ENCODE measurements around the gene SRRM2.

The SRRM2 gene

DNA sequence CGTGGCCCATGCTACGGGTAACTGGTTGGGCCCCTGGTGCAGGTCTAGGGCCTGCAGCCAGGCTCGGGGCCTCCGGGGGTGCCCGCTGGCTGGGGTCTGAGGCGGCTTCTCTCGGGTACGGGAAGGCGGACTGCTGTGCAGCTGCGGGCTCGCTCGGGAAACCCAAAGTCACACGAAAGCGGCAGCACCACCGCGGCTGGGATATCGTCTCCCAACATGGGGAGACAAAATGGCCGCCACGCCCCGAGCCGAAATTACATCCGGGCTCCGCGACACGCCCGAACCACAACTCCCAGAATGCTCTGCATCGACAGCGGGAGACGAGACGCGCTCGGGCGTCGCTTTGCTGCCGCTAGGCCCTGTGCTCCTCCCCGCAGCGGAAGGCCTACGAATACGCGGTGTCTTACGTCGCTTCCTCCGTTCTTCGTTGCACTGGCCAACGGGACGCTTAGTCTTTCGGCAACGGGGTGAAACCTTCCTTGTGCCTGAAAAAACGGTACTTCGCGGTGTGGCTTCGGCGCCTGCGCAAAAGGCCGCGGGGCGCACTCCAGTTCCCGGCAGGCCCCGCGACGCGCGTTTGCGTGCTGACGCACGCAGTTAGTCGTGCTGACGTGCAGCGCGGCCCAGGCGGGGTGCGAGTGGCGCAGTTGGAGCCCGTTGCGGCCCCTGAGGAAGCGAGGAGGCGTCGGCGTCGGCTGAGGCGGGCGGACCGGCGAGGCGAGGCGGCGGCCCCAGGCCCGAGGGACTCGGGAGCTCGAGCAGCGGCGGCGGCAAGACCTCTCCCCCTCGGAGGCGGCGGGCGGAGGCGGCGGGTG is at the start of gene SRRM2:
SRRM2 (plus strand) TSS at position 604 of the 815 bp plus-strand sequence. CDS start 3,727 bp downstream, outside the sequence.
- H3K27ac ChIP-seq: peak within 1 kb of the TSS; percentile 96
- peak; percentile 87 for DNase-seq (ENCODE audit: low read depth, low spot score)

DNA sequence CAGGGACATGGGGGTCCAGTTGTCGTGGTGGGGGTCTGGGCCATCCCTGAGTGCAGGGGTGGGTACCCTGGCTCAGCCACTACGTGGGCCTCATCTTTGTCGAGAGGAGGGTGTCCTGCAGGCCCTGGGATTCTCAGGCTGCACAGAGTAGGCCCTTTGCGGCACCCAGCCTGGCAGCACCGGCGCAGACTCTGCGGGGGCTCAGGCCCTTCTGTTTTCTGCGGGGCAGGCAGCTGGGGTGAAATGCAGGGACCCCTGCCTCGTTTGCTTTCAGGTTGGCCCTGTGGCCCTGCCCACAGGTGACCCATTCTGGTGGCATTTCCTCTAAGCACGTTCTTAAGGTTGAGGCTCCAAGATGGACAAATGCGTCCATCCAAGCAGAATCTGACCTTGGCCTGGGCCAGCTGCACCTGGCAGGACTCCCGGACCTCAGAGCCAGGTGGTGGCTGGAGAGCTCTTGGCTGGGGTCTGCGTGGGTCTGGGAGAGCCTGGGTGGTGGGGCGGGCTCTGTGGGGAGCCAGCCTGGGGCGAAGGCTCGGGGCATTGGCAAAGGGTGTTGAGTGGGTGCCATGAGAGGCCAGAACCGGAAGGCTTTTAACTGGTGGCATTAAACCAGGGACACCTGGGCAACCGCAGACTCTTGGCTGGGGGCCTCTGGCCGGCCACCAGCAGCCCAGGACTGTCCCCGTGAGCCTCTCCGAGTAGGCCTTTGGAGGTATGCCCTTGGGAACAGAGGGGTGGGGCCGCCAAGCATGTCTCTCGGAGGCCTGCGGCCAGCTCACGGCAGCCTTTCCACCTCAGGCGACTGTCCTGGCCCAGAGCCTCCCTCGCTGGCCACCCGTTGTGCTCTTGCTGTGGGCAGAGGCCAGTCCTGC is 49.3 kb upstream of the SRRM2 start:
- no peak for DNase-seq (ENCODE audit: low read depth, low spot score)
- H3K27ac ChIP-seq: no peak overlapping the region

DNA sequence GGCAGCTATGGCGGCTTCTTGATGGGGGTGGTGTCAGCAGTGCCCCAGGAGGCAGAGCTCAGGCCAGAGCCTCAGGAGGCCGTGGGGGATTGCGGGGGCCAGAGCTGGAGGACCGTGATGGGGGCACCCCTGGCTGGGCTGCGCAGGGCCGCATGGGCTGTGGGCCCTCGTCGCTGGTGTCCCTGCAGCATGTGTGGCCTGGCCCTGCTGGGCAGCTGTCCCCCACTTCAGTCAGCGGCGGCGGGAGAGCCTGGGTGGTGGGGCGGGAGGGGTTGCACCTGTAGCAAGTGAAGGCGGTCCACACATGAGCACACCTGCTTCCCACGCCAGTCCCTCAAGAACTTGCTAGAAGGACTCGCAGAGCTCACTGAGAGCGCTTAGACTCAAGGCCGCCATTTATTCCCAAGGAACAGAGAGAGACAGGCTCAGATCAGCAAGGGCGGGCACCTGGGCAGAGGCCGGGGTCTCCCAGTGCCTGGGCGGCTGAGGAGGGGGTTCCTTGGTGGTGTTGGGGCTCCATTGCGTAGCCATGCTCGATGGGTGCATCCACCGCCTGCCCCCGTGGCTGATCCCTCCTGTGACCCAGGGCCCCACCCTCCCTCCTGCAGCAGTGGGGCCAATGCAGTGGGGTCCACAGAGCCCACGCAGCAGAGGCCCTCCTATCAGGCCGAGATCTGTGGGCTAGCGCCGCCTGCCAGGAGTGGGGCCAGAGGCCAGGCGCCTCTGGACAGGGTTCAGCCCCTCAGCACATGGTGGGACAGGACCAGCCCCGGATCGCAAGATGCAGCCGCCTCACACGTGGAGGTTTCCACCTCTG is 48.1 kb upstream of the SRRM2 start:
- no peak overlapping the region for H3K27ac ChIP-seq
- DNase-seq (ENCODE audit: low read depth, low spot score): no peak

DNA sequence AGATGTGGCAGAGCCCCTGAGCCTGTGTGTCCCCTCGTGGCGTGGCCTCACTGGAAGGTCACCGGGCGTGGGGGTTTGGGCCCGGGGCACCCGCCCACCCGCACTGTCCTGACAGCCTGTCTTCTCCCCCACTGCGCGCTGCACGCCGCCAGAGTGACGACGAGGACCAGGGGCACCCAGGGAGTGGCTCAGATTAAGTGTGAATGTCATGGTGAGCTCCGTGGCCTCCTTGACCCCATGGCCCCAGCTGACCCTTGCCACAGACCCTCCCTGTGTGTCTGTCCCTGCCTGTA is 47.5 kb upstream of the SRRM2 start:
- H3K27ac ChIP-seq: no peak overlapping the region
- DNase-seq (ENCODE audit: low read depth, low spot score): no peak

DNA sequence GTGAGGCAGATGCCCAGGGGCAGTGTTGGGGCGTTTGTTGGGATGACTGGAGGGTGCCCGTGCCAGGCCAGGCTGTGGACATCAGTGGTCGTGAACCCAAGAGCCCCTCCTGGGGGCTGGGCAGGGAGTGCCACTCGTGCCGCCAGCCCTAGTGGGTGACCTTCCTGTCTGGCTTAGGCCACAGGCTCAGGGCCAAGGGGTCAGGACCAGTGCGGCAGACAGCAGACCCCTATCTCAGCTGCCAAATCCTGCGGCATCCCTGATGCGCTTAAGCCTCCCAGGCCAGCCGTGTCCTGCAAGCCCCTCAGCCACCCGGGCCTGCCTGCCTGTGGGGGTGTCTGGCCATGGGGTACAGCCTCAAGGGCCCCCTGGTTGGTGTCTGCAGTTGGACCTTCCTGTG is 47.1 kb upstream of the SRRM2 start:
- no peak overlapping the region for H3K27ac ChIP-seq
- DNase-seq (ENCODE audit: low read depth, low spot score): no peak

DNA sequence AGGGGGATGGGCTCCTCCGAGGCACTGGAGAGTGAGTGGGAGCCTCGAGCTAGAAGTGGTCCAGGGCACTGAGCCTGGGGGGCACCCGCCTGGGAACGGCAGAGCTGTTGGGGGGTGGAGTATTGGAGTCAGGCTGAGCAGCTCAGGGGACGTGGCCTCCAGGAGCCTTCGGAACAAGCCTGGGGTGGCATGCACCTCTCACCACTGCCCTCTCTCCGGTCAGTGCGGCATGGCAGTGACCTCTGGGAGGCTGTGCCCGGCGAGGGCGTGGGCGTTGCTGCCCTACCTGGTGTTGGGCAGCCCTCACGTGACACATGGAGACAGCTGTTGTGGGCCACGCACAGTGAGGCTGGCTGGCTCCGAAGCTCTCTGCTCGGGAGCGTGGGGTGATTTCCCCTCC is 46.4 kb upstream of the SRRM2 start:
- H3K27ac ChIP-seq: no peak overlapping the region
- no peak for DNase-seq (ENCODE audit: low read depth, low spot score)

DNA sequence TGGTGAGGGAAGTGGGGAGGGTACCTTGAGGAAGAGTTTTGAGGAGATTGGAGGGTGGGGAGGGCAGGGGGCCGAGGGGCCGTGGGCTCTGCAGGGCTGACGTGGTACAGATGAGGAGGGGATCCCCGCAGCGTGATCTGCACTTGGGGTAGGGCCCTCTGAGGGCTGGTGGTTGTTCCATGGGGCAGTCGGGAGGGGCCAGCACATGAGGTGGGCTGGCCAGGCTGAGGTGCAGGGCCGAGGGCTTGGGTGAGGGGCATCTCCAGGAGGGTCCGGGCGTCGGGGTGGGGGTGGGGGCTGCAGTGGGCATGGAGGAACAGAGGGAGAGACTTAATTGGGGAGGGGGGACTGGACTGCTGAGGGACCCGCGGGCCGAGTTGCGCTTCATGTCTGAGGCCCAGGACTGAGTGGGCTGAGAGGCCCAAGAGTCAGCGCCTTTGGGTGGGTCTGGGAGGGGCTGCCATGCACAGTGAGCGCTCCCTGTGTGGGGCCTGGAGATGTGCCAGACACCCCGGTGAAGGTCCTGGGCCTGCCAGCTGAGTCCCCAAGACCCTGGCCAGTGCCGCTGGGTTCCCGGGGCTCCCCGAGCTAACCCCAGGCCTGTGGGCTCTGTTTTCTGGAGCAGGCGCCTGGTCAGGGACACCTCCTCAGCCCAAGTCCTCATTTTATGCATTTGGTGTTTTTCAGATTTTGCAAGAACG is 45.7 kb upstream of the SRRM2 start:
- no peak for DNase-seq (ENCODE audit: low read depth, low spot score)
- no peak overlapping the region for H3K27ac ChIP-seq

DNA sequence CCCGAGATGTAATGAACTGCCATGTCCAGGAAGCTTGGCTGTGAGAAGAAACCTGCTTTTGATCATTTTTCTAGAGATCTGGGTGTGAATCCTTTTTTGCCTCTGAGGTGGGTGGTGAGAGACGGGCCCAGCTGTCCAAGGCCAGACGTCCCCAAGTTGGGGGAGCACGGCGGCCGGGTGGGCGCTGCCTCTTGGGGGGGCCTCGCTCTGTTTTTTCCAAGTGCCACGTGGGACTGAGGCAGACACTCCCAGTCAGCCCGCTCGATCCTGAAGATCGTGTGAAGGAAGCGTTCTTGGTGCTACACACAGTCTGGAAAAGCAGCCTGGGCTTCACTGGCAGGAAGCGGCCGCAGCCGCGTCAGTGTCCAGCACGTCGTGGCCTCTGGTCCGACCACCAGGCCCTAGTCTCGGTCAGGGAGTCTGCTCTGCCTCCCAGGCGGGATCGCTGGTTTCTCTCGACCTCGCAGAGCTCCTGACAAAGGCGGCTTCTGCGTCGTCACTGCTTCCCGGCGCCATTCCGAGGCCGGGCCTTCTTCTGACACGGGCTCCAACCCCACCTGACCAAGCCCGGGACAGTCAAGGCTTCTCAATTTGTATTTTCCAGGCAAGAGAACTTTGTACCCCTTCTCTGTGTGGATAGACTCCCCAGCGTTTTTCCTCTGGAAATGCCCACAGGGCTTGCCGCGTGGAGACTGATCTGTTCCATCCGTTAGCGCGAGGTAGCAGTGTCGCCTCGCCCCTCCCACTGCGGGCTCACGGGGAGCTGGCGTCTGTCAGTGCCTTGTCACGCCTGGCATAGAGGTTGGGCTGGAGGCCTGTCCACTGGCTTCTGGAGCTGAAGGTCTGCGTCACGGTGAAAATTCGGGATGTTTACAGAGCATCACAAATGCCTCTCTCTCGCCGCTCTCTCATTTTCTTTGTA is 44.8 kb upstream of the SRRM2 start:
- no peak for DNase-seq (ENCODE audit: low read depth, low spot score)
- H3K27ac ChIP-seq: no peak overlapping the region

DNA sequence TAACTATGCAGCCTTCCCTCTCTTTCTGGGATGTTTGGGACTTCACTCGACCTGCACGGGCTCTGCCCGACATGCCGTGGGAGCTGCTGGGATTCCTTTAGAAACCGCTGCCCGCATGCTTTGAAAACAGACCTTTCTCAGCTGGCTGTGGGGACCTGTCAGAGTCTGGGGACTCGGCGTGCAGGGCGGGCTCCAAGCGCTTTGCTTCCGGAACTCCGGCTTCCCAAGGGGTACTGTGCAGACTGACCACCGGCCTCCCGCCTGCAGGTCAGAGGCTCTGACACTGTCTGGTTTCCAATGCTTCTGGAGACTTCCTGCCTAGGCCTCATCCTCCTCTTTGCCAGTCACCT is 44.2 kb upstream of the SRRM2 start:
- H3K27ac ChIP-seq: no peak overlapping the region
- no peak for DNase-seq (ENCODE audit: low read depth, low spot score)

DNA sequence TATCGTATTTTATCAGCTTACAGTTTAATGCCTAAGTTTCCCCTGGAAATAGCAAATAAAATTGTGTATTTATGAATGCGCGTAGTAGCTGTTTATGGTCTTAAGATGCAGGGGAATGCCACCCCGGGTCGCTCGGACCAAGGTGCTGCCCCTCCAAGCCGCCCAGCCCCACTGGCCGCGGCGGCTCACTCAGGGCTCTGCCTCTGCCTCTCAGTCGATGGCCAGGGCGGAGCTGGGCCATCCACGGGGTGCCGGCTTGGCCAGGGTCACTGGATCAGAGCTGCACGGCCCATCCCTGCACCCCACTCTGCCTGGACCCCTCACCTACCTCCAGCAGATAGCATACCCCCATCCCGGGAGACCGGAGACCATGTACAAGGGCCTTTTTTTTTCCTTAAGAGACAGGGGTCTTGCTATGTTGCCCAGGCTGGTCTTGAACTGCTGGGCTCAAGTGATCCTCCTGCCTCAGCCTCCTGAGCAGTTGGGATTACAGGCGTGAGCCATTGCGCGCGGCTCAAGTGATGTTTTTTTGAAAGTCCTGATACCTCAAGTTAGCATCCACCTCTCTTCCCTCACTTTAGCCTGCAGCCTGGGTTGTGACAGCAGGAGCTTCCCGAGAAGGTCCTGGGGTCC is 43.4 kb upstream of the SRRM2 start:
- H3K27ac ChIP-seq: no peak overlapping the region
- no peak for DNase-seq (ENCODE audit: low read depth, low spot score)

DNA sequence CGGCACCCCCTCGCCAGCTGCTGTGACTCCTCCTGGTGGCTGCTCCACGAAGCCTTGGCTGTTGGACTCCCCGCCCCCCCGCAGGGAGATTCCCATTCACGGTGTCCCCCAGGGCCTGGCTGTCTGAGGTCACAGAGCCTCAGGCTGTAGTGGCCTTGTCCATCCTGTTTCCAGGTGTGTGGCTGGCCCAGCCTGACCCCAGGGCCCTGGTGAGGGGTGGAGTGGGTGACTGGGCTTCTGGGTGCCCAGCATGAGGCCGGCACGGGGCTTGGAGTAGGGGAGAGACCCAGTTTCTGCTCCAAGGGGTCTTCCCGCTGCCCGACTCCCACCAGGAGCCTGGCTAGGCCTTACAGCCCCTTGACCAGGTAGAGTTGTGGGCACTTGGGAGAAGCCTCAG is 42.9 kb upstream of the SRRM2 start:
- H3K27ac ChIP-seq: no peak overlapping the region
- no peak for DNase-seq (ENCODE audit: low read depth, low spot score)

DNA sequence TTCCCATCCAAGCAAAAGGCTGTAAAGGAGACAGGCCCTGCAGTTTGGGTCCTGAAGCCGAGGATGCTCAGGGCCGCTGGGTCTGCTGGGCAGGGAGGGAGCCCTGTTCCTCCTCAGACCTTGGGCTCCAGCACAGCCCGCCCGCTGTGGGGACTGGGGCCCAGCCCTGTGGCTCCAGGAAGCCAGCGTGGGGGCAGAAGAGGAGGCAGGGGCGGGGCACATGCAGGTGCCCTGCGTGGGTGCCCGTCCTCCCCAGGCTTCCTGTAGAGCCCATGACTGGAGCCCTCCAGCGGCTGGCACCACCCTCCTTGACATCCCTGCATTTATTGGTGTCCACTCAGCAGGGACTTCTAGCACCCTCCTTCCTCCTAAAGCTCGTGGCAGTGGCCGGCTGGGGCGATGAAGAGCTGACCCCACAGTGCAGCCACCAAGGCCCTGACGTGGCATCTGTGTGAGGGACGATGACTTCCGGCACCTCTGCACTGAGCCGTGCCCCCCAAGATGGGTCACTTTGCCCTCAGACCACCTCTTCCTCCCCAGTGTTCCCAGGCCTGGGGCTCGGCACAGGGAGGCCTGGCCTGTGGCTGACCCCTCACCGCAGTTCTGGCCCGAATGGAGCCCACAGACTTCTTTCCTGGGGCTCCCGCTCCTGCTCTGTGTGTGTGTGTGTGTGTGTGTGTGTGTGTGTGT is 42.3 kb upstream of the SRRM2 start:
- no peak overlapping the region for H3K27ac ChIP-seq

DNA sequence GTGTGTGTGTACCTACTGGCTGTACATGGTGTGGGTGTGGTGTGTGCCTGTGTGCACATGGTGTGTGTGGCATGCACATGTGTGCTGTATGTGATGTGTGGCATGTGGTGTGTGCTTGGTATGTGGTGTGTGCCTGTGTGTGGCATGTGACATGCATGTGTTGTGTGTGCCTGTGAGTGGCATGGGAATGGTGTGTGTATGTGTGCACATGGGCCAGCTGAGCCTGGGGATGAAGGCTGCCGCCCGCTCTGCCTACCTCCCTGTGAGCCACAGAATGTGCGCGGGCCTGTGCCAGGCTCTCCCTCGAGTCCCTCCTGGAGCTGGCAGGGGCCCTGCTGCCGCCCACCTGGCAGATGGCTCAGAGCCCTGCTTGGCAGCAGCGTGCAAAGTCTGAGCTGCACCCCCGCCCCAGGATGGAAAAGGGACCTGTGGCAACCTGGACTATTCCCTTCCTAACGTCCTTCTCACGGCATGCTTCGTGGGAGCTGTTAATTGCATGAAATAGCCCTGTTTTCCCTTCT is 41.7 kb upstream of the SRRM2 start:
- no peak for DNase-seq (ENCODE audit: low read depth, low spot score)

More for the DNA sequence above, 42.3 kb upstream of the SRRM2 start:
- no peak for DNase-seq (ENCODE audit: low read depth, low spot score)

DNA sequence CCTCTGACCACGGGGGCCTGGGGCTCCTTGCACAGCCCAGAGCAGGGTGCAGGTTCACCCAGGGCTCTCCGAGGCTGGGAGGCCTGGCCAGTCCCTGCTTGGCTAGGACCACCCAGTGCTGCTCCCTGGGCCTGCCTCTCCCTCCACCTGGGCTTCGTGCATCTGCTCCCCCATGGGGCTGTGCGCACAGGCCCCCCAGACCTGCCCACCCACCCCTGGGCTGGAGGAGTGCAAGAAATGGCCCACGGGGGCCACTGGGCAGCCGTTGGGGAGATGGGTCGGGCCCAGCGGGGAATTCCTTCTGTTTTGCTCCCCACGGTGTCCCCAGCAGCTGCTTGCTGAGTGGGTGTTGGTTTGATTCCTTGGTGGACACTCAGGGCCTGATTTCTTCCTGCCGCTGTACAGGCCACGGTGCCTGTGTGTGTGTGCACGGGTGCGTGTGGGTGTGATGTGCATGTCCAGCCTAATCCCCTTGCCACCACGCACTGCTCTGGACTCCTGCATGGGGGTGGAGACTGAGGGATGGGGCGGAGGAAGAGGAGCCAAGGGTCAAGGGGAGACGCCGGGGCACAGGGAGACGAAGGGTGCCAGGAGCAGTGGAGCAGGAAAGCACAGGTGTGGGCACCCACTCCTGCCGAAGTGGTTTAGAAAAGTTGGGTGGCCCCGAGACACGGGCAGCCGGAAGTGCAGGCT is 40.9 kb upstream of the SRRM2 start:
- no peak for DNase-seq (ENCODE audit: low read depth, low spot score)
- no peak overlapping the region for H3K27ac ChIP-seq

More for the DNA sequence above, 41.7 kb upstream of the SRRM2 start:
- H3K27ac ChIP-seq: no peak overlapping the region

DNA sequence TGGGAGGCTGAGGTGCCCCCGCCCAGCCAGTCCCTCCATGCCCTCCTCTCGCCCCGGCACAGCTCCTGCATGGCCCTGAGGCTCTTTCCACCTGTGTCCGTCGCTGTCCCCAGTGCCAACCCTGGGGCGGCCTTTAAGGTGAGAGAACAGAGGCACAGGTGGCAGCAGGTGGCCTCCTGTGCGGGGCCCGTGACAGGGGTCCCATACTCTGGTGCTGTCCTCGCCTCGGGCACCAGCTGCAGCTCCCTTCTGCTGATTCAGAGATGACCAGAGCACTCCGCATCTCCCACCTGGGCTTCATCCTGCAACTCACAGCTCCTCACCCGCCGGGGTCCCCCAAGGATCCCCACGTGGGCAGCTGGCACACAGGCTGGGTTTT is 40.4 kb upstream of the SRRM2 start:
- no peak for DNase-seq (ENCODE audit: low read depth, low spot score)
- no peak overlapping the region for H3K27ac ChIP-seq

DNA sequence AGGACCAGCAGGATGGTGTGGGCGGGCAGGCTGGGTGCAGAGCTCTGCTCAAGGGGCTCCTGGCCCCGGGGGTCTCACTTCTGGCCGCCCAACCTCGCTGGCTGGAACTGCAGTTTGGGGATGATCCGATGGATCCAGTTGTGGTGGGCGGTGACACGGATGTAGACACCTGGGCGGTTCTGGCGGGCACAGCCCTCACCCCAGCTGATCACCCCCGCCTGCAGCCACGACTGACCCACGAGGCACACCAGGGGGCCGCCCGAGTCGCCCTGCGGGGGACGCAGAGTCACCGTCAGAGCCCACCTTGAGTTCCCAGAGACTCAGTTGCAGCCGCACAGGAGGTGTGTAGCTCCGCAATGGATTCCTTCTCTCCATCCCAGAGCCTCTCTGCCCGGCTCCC is 39.9 kb upstream of the SRRM2 start:
- H3K27ac ChIP-seq: no peak overlapping the region
- no peak for DNase-seq (ENCODE audit: low read depth, low spot score)

DNA sequence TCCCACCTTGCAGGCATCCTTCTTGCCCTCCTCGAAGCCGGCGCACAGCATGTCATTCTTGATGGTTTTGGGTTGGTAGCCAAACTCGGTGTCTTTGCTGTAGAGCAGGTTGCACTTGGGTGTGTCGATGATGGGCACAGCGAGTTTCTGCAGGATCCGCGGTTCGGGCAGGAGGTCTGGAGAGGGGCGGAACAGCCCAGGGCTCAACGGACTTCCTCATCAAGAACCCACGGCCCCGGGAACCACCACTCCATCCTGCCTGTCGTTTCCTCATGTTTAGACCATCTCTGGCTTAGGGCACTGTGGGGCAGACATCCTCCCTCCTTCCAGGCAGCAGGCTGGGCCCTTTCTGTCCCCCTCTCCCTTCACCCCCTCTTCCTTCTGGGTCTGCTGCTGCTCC is 38.9 kb upstream of the SRRM2 start:
- no peak overlapping the region for H3K27ac ChIP-seq
- no peak for DNase-seq (ENCODE audit: low read depth, low spot score)
